Urothelium cell line (cell line): ENCODE data around the gene CSTF3.

Experiments used
- DNase-seq: peaks from one replicate; pipeline ENCODE4 v3.0.0; 2011; ENCODE audit warnings: low spot score, mixed read lengths
- FAIRE-seq: peaks from 2 replicates; lab custom pipeline; 2011; peaks lifted over from hg19 to GRCh38; lab: Jason Lieb, UNC

CSTF3 gene

DNA sequence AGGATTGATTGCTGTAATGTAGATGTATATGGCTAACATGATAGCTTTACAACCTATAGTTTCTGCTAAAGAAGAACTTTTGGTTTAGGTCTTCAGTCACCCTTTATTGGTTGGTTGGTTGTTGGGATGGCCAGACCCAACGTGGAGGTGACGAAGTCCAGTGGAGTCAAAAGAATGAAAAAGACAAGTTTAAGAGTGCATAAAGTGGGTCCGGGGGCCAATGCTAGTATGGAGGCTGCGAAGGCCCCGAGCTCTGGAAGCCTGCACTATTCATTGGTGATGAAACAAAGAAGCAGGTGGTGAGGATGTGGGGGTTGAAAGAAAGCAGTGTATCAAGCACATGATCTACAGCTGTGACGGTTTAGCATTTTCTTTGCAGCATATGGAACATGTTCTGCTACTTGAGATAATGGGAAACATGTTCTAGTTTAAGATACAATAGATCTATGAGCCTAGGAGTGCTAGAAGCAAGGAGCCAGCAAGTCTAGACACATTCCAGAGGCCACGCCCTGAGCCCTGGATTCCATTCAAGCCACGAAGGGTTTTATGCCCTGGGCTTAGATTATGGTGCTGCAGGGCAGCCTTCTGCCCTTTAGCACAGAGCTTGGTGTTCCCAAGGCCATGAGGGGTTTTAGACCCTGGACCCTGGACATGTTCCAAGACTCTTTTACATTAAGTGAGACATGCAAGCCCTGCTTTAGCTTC, 115.6 kb downstream of the CSTF3 start:
- DNase-seq = no peak
- FAIRE-seq = no peak

- DNase-seq = peak; percentile 64
- FAIRE-seq = no peak
Observed at GRCh38 chr11:33044285-33044756, 117.0 kb downstream of the CSTF3 start.

GRCh38 chr11:33043221-33043830, 118.0 kb downstream of the CSTF3 start:
- DNase-seq = no peak
- FAIRE-seq = no peak

GRCh38 chr11:33040862-33041453, 120.3 kb downstream of the CSTF3 start:
- FAIRE-seq = no peak
- no peak for DNase-seq

DNA sequence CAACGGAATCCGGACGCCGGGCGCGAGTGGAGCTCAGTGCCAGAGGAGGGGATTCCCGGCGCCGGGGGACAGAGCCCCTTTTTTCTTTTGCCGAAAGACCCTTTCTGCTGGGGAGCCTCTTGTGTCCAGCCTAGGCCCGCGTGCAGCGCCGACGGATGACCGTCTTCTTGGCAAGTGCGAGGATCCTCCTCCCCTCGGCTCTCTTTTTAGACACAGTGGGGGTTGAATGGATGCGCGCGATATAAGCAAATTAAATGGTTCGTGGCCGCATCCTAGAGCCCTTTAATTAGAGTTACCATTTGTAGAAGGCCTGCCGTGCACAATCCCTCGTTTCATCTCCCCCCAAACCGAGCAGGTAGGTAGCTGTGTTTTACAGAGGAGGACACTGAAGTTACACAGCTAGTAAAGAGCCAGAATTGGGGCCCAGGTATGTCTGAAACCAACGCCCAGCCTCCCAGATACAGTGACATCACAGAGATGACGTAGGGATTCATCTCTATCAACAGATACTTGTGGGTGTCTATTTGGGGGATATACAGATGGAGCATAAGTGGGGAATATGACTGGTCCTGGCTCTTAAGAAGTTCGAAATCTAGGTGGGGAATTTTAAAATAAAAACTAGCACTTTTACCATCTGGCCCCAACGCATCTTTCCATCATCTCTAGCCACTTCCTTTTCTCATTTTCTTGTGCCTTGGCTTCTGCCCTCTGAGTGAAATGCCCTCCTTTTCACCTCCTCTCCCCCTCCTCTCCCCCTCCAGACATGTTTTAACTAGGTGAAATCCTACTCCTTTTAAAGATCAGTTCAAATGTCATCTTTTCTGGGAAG, 121.0 kb downstream of the CSTF3 start:
- DNase-seq (no peak), FAIRE-seq (no peak)

- DNase-seq = peak; percentile 90
- peak; percentile 75 for FAIRE-seq
Observed at GRCh38 chr11:33039274-33040032, 121.8 kb downstream of the CSTF3 start, which contains the start of gene TCP11L1. TSS of gene TCP11L1 (plus strand) at chr11:33039572. CDS start at chr11:33043774, 4,202 bp downstream.

DNA sequence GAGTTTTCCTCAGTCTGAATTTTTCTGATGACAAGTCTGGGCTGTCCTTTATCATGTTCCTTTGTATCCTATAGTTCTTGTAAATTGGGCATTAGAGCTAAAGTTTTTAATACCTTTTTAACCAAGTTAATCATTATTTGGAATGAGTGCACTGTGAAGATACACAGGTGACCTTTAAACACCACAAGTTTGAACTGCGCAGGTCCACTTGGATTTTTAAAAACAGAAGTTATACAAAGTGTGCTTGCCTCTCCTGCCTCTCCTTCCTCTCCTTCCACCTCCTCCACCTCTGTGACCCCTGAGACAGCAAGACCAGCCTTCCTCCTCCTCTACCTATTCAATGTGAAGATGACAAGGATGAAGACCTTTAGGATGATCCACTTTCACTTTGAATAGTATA, 126.3 kb downstream of the CSTF3 start:
- FAIRE-seq (no peak), DNase-seq (no peak)
